GM12873 (cell line): Measurements from ENCODE around the gene RASGRF1.

Experiments
- TF ChIP-seq, protein P1 (sequence below): IDR thresholded peaks from 2 replicates; pipeline ENCODE4 v1.5.1; 2012; ENCODE audit warnings: low read depth, mild to moderate bottlenecking, moderate library complexity, low read length, control low read depth; ENCODE audit not compliant: insufficient read depth; ENCODE audit errors: missing control alignments

The RASGRF1 gene

DNA sequence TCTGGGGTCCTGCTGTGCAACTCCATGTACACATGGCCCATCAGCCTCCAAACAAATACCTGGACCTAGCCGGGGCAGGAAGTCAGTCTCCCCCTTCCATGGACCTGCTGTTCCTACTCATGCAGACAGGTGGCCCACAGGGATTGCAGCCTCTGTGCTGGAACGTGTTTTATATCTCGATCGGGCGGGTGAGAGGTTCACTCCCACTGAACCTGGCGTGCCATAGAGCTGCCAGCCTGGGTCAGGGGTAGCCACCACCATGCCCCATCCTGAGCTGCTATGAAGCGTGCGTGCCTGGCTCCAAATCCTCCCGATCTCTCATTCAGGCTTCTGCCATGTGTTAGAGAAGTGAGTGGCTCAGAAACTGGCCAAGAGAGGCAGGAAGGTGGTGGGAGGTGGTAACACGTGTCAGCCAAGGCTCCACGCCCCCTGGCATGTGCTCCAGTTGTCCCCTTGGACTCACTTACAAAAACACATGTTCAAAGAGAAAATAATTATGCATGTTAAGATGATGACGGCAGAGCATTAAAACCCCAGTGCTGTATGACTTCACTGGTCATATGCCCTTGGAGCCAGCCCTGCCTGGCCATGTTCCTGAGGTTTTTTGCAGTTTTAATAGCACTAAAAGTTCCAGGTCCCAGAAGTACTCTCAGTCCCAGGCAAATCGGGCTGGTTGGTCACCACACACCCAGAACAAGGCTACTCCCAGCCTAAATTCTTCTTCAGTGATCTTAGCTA lies 176.4 kb downstream of the RASGRF1 start:
- TF ChIP-seq, protein P1, sequence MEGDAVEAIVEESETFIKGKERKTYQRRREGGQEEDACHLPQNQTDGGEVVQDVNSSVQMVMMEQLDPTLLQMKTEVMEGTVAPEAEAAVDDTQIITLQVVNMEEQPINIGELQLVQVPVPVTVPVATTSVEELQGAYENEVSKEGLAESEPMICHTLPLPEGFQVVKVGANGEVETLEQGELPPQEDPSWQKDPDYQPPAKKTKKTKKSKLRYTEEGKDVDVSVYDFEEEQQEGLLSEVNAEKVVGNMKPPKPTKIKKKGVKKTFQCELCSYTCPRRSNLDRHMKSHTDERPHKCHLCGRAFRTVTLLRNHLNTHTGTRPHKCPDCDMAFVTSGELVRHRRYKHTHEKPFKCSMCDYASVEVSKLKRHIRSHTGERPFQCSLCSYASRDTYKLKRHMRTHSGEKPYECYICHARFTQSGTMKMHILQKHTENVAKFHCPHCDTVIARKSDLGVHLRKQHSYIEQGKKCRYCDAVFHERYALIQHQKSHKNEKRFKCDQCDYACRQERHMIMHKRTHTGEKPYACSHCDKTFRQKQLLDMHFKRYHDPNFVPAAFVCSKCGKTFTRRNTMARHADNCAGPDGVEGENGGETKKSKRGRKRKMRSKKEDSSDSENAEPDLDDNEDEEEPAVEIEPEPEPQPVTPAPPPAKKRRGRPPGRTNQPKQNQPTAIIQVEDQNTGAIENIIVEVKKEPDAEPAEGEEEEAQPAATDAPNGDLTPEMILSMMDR = peak; percentile 38

- TF ChIP-seq, protein P1 = no peak
Measured at GRCh38 chr15:78913012-78913411, 177.6 kb downstream of the RASGRF1 start.

DNA sequence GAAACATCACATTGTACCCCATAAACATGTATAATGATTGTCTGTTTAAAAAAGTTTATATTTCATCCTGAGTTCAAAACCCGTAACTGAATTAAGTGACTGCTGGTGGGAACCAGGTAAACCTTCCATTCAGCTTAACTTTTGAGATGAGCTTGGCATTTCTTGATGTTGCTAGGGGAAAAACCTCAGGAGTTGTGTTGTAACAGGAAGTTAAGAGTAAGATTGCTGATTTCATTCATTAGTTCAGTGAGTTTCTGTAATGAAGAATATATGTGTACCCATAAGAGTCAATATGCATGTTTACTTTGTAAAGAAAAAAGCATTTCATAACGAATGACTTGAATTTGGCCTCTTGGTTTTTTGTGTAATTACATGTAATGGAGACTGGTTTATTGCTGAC lies 178.3 kb downstream of the RASGRF1 start:
- TF ChIP-seq, protein P1 = no peak

GRCh38 chr15:78910271-78910670 lies 180.3 kb downstream of the RASGRF1 start:
- TF ChIP-seq, protein P1 = no peak
